ENCODE measurements around the gene IGLL5. TPM values are rescaled to one million over a fixed set of nuclear protein-coding genes. Genes with fewer than 3 reads are reported as not detected.

Gene IGLL5
- polyA plus RNA-seq, 5 donors = 0.41 to 0.45 (median 0.42) TPM; not detected in 2

- DNase-seq = no peak
These were observed 51.3 kb downstream of the IGLL5 start for GRCh38 chr22:22938672-22939587.

- no peak for DNase-seq
These were observed 52.2 kb downstream of the IGLL5 start for GRCh38 chr22:22939588-22940368.

GRCh38 chr22:22940961-22941605 is 53.5 kb downstream of the IGLL5 start:
- no peak for DNase-seq

GRCh38 chr22:22941831-22942510 is 54.4 kb downstream of the IGLL5 start:
- no peak for DNase-seq

GRCh38 chr22:22942511-22943329 is 55.1 kb downstream of the IGLL5 start:
- no peak for DNase-seq

GRCh38 chr22:22943521-22944267 is 56.1 kb downstream of the IGLL5 start:
- DNase-seq = no peak

- no peak for DNase-seq
These were observed 56.8 kb downstream of the IGLL5 start for GRCh38 chr22:22944268-22944985.

- DNase-seq = no peak
These were observed 57.6 kb downstream of the IGLL5 start for GRCh38 chr22:22945195-22945594.

Other genes starting within 250 kb of the IGLL5 start
- under 1 TPM in 4 of 5 donors, not detected in 1; 0.21 to 0.43 (median 0.34) TPM for gene GGTLC2, start 243.2 kb upstream of the IGLL5 start, polyA plus RNA-seq (ENCODE audit: insufficient read depth in 1 of 5, insufficient read length in 5 of 5, low replicate concordance in 1 of 5)
- 1 to 10 TPM; 3.3 to 4.8 (median 4.3) TPM for gene GNAZ, start 182.7 kb downstream of the IGLL5 start, polyA plus RNA-seq (ENCODE audit: insufficient read depth in 1 of 5, insufficient read length in 5 of 5, low replicate concordance in 1 of 5)

Data from right lung (tissue), 5 donors.